Psoas muscle (tissue), 8 donors: ENCODE data around the gene TPD52L1. TPM values are rescaled to one million over a fixed set of nuclear protein-coding genes. Genes with fewer than 3 reads are reported as not detected.

ENCODE experiments used
- ATAC-seq, 4 donors: fragments of 200-7000 bp; cut with Tn5 transposase; one replicate each; pipeline ENCODE4 v1.9.1; 2020; ENCODE audit warnings: moderate library complexity in 3 of 4, mild to moderate bottlenecking in 2 of 4
- DNase-seq, 2 donors: peaks; one replicate each; pipeline ENCODE4 v3.0.0-alpha.2; 2020
- H3K27ac ChIP-seq: fragments of 200-600 bp; one replicate; pipeline ENCODE4 v1.8.0; 2022
- H3K27me3 ChIP-seq, 3 donors: fragments of 200-600 bp in 1 of 3; one replicate each; pipeline versions ENCODE4 v1.6.1 to v1.8.0; 2013 to 2022; ENCODE audit warnings: low read length in 2 of 3, mild to moderate bottlenecking in 2 of 3, moderate library complexity in 1 of 3; ENCODE audit not compliant: insufficient read depth in 3 of 3
- H3K36me3 ChIP-seq, 2 donors: fragments of 200-600 bp in 1 of 2; one replicate each; pipeline versions ENCODE4 v1.6.1 to v1.8.0; 2013 to 2022; ENCODE audit warnings: low read depth in 1 of 2, mild to moderate bottlenecking in 1 of 2, moderate library complexity in 1 of 2; ENCODE audit not compliant: insufficient read depth in 1 of 2
- H3K4me1 ChIP-seq: fragments of 200-600 bp; one replicate; pipeline ENCODE4 v1.8.0; 2022
- H3K4me3 ChIP-seq: fragments of 200-600 bp; one replicate; pipeline ENCODE4 v1.8.0; 2022; ENCODE audit warnings: mild to moderate bottlenecking
- H3K9me3 ChIP-seq: fragments of 200-600 bp; one replicate; pipeline ENCODE4 v1.8.0; 2022
- WGBS, 3 donors: extraction: QIAGEN DNeasy Blood & Tissue Kit; methylation state at CpG; one replicate each; pipeline versions ENCODE4 v1.1.6 to v1.1.7; 2013; 5-methylcytosine and 5-hydroxymethylcytosine counted together
- intact Hi-C, 2 donors: fragments of 100-400 bp; cut with DNase I; formaldehyde crosslinking; loops; one replicate each; pipeline versions ENCODE4 v1.11.0 to v1.14.2; 2022
- polyA plus RNA-seq, 3 donors: library from polyadenylated mRNA; stranded (reverse); fragments of 200-250 nt; gene quantifications; one replicate each; pipeline ENCODE4 v1.2.3, GENCODE V29; 2013
- total RNA-seq, 4 donors: library from RNA; stranded (reverse); fragmentation: NEBNext Ultra II Directional in 2 of 4; extraction: Animal tissue kit (Norgen Biotek cat#: 25700) in 2 of 4; gene quantifications; one replicate each; pipeline versions ENCODE4 v1.2.1 to v1.2.4, GENCODE V29; 2021 to 2023
- TF ChIP-seq, protein P1 (sequence below): fragments of 200-600 bp; IDR thresholded peaks from one replicate; pipeline ENCODE4 v1.8.0; 2022; ENCODE audit warnings: antibody characterized with exemption
- donor health status: healthy with polysubstance abuse.
- donor health status: DM: no; HTN: no; CAD: no; lungs with moderate emphysema.
- donor health status: Bipolar disorder and iron deficiency.
- donor health status: healthy.
- donor health status: DM: yes; HTN: yes; CAD: no.
- donor health status: DM: no; HTN: no; CAD: no.
- donor health status: DM: no; HTN: no; CAD: no.
- donor health status: DM: yes; HTN: yes; CAD: no.

TPD52L1 gene
- total and polyA plus RNA-seq, 7 donors, result 51.8 to 150 (median 106) TPM

DNA sequence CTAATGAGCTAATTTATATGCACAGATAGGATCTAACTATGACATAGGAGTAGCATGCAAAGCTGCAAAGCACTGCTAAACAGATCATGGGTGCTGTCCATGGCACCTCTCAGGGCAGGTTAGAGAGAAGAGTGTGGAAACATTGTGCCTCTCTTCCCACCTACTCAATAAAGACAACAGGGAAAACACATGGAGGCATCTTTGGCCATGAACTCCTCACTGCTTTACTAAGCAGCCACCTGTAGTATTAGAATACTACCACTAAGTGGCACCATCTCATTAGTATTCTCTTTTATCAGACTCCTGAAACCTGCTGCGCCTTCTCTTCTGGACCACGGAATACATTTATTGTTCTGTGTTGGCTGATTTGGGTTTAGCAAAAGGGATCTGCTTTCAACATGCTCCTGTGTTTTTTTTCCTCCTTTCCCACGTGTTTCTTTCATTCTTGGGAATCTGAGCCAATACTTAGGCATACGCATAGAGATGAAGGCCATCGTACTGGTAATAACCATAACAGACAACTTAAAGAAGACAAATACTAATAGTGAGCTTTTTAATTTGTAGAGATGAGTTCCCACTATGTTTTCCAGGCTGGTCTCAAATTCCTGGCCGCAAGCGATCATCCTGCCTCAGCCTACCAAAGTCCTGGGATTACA, 157.5 kb downstream of the TPD52L1 start:
- Histone ChIP-seq H3K9me3 (no peaks in the 10 kb centered on the region), H3K27me3 (no peaks in the 10 kb centered on the region), H3K4me1 (no peaks in the 10 kb centered on the region), H3K27ac (no peak overlapping the region), H3K4me3 (no peak overlapping the region), H3K36me3 (no peaks in the 10 kb centered on the region)
- intact Hi-C loops, result loop anchor here (1.0 to 10.0 kb wide), 6 partner anchors 284 to 644 kb away; partner anchors contain the start of gene HINT3 (in 1 of the 2)
- WGBS, 3 donors, result 37 to 42% (median 39%) methylated on average over 7 of the region's 7 CpGs
- TF ChIP-seq, protein P1, sequence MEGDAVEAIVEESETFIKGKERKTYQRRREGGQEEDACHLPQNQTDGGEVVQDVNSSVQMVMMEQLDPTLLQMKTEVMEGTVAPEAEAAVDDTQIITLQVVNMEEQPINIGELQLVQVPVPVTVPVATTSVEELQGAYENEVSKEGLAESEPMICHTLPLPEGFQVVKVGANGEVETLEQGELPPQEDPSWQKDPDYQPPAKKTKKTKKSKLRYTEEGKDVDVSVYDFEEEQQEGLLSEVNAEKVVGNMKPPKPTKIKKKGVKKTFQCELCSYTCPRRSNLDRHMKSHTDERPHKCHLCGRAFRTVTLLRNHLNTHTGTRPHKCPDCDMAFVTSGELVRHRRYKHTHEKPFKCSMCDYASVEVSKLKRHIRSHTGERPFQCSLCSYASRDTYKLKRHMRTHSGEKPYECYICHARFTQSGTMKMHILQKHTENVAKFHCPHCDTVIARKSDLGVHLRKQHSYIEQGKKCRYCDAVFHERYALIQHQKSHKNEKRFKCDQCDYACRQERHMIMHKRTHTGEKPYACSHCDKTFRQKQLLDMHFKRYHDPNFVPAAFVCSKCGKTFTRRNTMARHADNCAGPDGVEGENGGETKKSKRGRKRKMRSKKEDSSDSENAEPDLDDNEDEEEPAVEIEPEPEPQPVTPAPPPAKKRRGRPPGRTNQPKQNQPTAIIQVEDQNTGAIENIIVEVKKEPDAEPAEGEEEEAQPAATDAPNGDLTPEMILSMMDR, result peak; percentile 87
- DNase-seq (no peak), ATAC-seq (peak; percentile 79 to 82 (median 80))

GRCh38 chr6:125312478-125312877, 158.9 kb downstream of the TPD52L1 start:
- Histone ChIP-seq H3K4me1 (no peaks in the 10 kb centered on the region), H3K4me3 (no peak overlapping the region), H3K27me3 (no peaks in the 10 kb centered on the region), H3K9me3 (no peaks in the 10 kb centered on the region), H3K36me3 (no peaks in the 10 kb centered on the region), H3K27ac (no peak overlapping the region)
- 66 to 85% (median 72%) methylated on average over 2 of the region's 2 CpGs for WGBS, 3 donors
- ATAC-seq (no peak), DNase-seq (no peak)
- intact Hi-C loops, result loop anchor here (2.0 to 10.0 kb wide), 6 partner anchors 282 to 660 kb away; partner anchors contain the start of gene HINT3 (in 1 of the 2)
- TF ChIP-seq, protein P1, result no peak

DNA sequence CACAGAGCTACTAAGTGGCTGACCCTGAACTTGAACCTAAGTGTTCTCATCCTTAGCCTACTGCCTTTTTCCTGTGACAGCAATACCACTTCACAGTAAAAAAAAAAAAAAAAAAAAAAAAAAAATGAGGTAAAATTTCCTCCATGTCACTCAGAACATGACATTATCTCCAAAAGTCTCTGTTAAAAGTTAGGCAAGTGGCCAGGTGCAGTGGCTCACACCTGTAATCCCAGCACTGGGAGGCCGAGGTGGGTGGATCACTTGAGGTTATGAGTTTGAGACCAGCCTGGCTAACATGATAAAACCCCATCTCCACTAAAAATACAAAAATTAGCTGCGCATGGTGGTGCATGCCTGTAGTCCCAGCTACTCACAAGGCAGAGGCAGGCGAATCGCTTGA, 159.4 kb downstream of the TPD52L1 start:
- DNase-seq (no peak), ATAC-seq (no peak)
- H3K4me3 ChIP-seq, result no peak overlapping the region
- intact Hi-C loops, result loop anchor here (2.0 to 10.0 kb wide), 6 partner anchors 282 to 660 kb away; partner anchors contain the start of gene HINT3 (in 1 of the 2)
- H3K27me3 ChIP-seq, result no peaks in the 10 kb centered on the region
- H3K27ac ChIP-seq, result no peak overlapping the region
- TF ChIP-seq, protein P1, result no peak
- H3K36me3 ChIP-seq, result no peaks in the 10 kb centered on the region
- H3K4me1 ChIP-seq, result no peaks in the 10 kb centered on the region
- 84 to 95% (median 84%) methylated on average over 4 of the region's 4 CpGs for WGBS, 3 donors
- no peaks in the 10 kb centered on the region for H3K9me3 ChIP-seq

Other genes starting within 250 kb of the TPD52L1 start
- gene RNF217, start 191.3 kb upstream of the TPD52L1 start, total RNA-seq, result 10 to 100 TPM; 11.5 to 22.5 (median 15.5) TPM
- gene RNF217, start 191.3 kb upstream of the TPD52L1 start, polyA plus RNA-seq, result 1 to 10 TPM; 2.3 to 7.6 (median 2.9) TPM
- gene HDDC2, start 148.2 kb downstream of the TPD52L1 start, total RNA-seq, result 100 to 1,000 TPM in 1 of 4 donors, 10 to 100 TPM in 3; 72.5 to 151 (median 86.0) TPM
- gene HDDC2, start 148.2 kb downstream of the TPD52L1 start, polyA plus RNA-seq, result 100 to 1,000 TPM; 103 to 120 (median 111) TPM